H7 (cell line): Measurements from ENCODE around the gene CASZ1. TPM values are rescaled to one million over a fixed set of nuclear protein-coding genes. Genes with fewer than 3 reads are reported as not detected.

Source experiments
- DNase-seq: peaks from one replicate; pipeline ENCODE4 v3.0.0; 2012
- H3K27me3 ChIP-seq: 2 replicates; pipeline ENCODE4 v1.6.0; 2011; ENCODE audit warnings: mild to moderate bottlenecking, low read length; ENCODE audit not compliant: control insufficient read depth, insufficient read depth
- H3K36me3 ChIP-seq: replicated peaks from 2 replicates; pipeline ENCODE4 v1.5.1; 2011; ENCODE audit warnings: low read length; ENCODE audit not compliant: control insufficient read depth, insufficient read depth
- H3K4me3 ChIP-seq: 2 replicates; pipeline ENCODE4 v1.5.1; 2011; ENCODE audit warnings: low read depth, mild to moderate bottlenecking, control low read depth, low read length, moderate library complexity; ENCODE audit not compliant: insufficient read depth
- total RNA-seq: library from RNA; depleted of rRNA; stranded (reverse); fragments of >200 nt; shearing (Covaris generic); gene quantifications from 2 replicates; pipeline ENCODE4 v1.2.3, GENCODE V29; 2014

Gene CASZ1
- total RNA-seq, 1 experiment from 2014 or later = 5.0 TPM

DNA sequence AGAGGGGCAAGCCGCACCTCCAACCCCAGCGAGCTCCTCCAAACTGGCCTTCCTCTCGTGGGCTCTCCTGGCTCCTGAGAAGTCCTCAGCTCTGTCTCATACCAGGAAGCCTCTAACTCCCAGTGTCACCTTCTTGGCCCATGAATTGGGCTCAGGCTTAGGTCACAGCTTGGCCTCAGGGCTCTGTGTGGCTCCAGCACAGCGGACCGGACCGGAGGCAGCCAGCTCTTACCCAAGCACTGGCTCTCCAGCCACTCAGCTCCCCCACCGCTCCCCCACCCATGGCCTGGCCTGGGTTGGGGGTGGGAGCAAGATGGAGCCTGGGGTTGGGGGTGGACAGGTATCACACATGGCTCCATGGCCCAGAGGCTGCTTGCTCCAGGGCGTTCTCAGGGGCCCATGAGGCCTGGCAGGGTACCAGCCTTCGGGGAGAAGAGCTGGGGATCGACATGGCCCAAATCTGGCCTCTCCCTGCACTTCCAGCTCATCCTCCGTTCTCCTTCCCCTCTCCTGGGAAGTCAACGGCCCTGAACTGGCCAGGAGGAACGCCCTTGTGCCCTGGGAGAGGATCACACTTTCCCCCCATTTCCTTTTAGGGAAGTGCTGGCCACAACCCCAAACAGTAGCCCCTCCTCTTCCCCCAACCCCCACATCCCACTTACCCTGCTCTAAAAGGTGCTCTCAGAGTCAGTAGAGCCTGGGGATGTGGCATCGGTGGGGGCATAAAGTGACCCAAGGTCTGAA, 97.5 kb downstream of the CASZ1 start:
- peaks cover 12% of the 10 kb centered on the region for H3K27me3 ChIP-seq
- DNase-seq = peak; percentile 63
- H3K4me3 ChIP-seq = no peak overlapping the region
- H3K36me3 ChIP-seq = no peaks in the 10 kb centered on the region

GRCh38 chr1:10697621-10698160, 98.8 kb downstream of the CASZ1 start:
- no peak for DNase-seq
- Histone ChIP-seq H3K36me3 (no peaks in the 10 kb centered on the region), H3K4me3 (no peak overlapping the region), H3K27me3 (peaks cover 16% of the 10 kb centered on the region)

DNA sequence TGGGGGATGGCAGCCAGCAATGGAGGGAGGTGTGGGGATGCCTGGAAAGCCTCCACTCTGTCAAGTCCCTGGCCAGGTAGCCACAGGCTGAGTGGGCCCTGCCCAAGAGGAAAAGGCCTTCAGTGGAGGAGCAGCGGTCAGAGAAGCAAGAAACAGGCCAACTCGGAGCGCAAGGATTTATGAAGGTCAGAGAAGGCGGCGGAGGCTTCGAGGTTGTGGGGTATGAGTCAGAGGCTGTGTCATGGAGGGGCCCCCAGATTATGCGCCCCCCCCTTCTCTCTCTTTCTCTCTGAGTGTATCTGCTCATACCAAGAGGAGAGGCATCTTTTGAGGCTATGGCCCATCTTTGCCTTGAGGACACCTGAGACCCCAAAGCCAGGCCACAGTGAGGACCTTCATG, 99.5 kb downstream of the CASZ1 start:
- H3K4me3 ChIP-seq = no peak overlapping the region
- no peak for DNase-seq
- peaks cover 16% of the 10 kb centered on the region for H3K27me3 ChIP-seq
- no peaks in the 10 kb centered on the region for H3K36me3 ChIP-seq

- DNase-seq = peak; percentile 100
- H3K27me3 ChIP-seq = peaks cover 16% of the 10 kb centered on the region
- peak overlapping the region; percentile 48 for H3K4me3 ChIP-seq
- no peaks in the 10 kb centered on the region for H3K36me3 ChIP-seq
Measured at GRCh38 chr1:10694633-10695627, 101.5 kb downstream of the CASZ1 start.

GRCh38 chr1:10694274-10694632, 102.2 kb downstream of the CASZ1 start:
- no peak for DNase-seq
- peaks cover 16% of the 10 kb centered on the region for H3K27me3 ChIP-seq
- H3K36me3 ChIP-seq = no peaks in the 10 kb centered on the region
- peak overlapping the region; percentile 46 for H3K4me3 ChIP-seq

- Histone ChIP-seq H3K4me3 (peak overlapping the region; percentile 46), H3K27me3 (peaks cover 16% of the 10 kb centered on the region), H3K36me3 (no peaks in the 10 kb centered on the region)
- DNase-seq = peak; percentile 91
Measured at GRCh38 chr1:10693497-10694273, 102.8 kb downstream of the CASZ1 start.

DNA sequence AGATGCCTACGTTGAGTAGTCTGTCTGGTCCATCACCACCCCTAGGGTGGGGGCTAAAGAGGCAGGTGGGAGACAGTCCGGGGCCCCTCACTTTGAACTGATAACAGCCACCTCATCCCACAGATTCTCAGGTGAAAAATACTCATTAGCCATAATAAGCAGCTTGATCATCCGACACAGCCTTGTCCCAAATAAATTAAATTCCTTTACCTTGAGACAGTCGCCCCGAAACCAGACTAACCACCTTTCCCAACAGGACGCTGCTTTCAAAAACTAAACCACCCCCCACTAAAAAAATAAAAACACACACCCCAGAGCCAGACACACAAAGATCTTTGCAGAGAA, 103.3 kb downstream of the CASZ1 start:
- no peaks in the 10 kb centered on the region for H3K36me3 ChIP-seq
- DNase-seq = no peak
- H3K27me3 ChIP-seq = peaks cover 16% of the 10 kb centered on the region
- H3K4me3 ChIP-seq = no peak overlapping the region; the same call in 1 of the 2 replicates

DNA sequence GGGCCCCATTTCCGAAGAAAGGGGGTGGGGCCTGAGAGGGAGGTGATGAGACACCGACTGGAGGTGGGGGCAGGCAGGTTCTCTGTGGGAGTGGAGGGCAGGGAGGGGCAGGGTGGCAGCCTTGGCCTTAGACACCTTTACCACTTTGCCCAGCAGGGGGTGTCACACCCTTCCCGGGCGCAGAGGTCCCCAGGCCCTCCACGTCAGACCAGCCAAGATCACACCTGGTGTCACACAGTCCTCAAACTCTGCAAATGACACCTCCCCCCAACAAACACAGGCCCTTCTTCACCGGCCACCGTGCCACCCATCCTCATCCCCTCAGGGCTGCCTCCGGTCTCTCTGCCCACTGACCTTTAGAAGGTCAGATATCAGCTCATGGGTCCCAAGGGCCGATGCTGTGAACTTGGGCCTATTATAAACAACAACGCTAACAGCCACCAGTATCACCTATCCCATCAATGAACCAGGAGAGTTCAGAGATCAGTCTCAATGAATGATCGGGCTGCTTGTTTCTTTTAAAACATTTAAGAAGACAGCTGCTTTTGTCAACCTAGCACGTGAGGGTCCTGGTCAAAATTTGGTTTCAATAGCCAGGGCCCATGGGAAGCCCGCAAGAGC, 103.9 kb downstream of the CASZ1 start:
- no peak overlapping the region for H3K4me3 ChIP-seq
- no peaks in the 10 kb centered on the region for H3K36me3 ChIP-seq
- DNase-seq = peak; percentile 68
- peaks cover 16% of the 10 kb centered on the region for H3K27me3 ChIP-seq

GRCh38 chr1:10691740-10692125, 104.7 kb downstream of the CASZ1 start:
- Histone ChIP-seq H3K27me3 (peaks cover 16% of the 10 kb centered on the region), H3K4me3 (no peak overlapping the region), H3K36me3 (no peaks in the 10 kb centered on the region)
- DNase-seq = no peak

GRCh38 chr1:10691075-10691739, 105.2 kb downstream of the CASZ1 start:
- Histone ChIP-seq H3K36me3 (no peaks in the 10 kb centered on the region), H3K27me3 (peaks cover 12% of the 10 kb centered on the region), H3K4me3 (no peak overlapping the region)
- DNase-seq = no peak

DNA sequence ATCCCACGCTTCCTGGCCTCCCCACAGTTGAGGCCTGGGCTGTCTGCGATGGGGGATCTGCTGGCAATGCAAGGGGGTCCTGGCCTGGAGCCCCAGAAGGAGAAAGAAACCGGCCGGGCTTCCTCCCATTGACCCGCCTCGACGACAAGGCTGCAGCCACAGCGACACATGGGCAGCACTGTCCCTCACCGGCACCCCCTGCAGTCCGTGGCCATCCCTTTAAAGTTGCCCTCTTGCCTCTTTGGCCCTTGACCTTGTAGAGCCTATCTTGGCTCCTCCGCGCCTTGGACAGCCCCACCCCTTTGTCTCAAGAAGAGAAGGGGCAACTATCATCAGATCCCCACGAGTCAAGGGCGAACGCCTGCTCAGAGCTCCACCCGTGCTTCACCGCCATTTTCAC, 106.0 kb downstream of the CASZ1 start:
- no peak for DNase-seq
- H3K4me3 ChIP-seq = no peak overlapping the region
- H3K36me3 ChIP-seq = no peaks in the 10 kb centered on the region
- H3K27me3 ChIP-seq = peaks cover 9% of the 10 kb centered on the region; the same call in 1 of the 2 replicates

DNA sequence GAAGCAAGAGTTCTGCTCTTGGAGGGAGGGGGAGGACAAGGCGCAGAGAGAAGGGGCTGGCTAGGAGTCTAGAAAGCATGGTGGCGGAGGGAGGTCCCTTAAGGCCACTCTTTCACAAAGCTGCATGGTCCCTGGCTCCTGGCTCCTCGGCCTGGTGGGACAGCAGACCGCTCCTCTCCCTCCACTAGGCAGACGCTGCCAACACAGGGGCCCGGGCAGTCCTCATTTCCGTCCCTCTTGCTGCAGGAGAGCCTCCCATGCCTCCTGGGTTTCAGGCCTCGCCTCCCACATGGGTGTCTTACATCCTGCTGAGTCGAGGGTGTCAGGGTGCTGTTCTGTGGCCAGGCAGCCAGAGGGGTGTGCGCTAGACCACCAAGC, 108.0 kb downstream of the CASZ1 start:
- Histone ChIP-seq H3K27me3 (peaks cover 5% of the 10 kb centered on the region; the same call in 1 of the 2 replicates), H3K36me3 (no peaks in the 10 kb centered on the region), H3K4me3 (no peak overlapping the region)
- DNase-seq = no peak

DNA sequence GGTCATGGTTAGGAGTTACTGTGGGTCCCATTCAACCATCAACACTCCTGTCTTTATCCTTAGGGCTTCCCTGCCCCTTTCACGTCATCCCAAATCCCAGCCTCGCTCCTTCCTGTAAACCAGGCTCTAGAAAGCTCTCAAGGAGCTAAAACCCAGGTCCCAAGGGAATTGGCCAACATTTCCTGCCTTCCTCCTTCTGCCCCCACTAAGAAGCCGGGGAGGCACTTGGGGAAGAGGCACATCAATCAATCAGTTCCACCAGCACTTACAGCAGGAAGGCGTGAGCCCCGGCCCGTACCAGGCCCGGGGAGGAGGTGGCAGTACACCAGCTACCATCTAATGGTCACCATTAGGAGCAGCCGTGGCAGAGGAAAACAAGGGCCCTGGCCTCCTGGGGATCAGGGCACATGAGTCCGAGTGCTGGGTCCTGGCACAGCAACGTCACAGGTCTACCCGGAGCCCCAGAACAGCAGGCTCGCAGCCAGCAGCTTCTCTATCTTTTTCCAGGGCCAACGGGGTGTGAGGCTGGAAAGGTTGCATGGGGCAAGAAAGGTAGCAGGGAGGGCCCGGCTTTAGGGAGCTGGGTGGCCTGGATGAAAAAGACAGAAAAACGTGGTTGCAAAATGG, 108.6 kb downstream of the CASZ1 start:
- H3K27me3 ChIP-seq = peaks cover 2% of the 10 kb centered on the region; the same call in 1 of the 2 replicates
- H3K36me3 ChIP-seq = no peaks in the 10 kb centered on the region
- no peak overlapping the region for H3K4me3 ChIP-seq
- DNase-seq = no peak
